Measurements from ENCODE around the gene SBF1.
"Not testable (repeated sequence)": the region's sequence is repeated elsewhere in the genome, so short reads cannot be mapped to it uniquely, and the experiment has no call there.

The SBF1 gene

GRCh38 chr22:50422961-50423815, 51.6 kb downstream of the SBF1 start:
- DNase-seq, result no peak

- no peak for DNase-seq
Observed at GRCh38 chr22:50422046-50422445, 52.8 kb downstream of the SBF1 start.

GRCh38 chr22:50420581-50420980, 54.3 kb downstream of the SBF1 start:
- no peak for DNase-seq

- no peak for DNase-seq
Observed at GRCh38 chr22:50420015-50420414, 54.8 kb downstream of the SBF1 start.

- DNase-seq, result no peak
Observed at GRCh38 chr22:50419116-50419515, 55.7 kb downstream of the SBF1 start.

GRCh38 chr22:50418624-50419023, 56.2 kb downstream of the SBF1 start:
- DNase-seq, result no peak

GRCh38 chr22:50417411-50418210, 57.2 kb downstream of the SBF1 start:
- DNase-seq, result no peak

GRCh38 chr22:50416996-50417395, 57.8 kb downstream of the SBF1 start:
- no peak for DNase-seq

- DNase-seq, result no peak
Observed at GRCh38 chr22:50415426-50415825, 59.4 kb downstream of the SBF1 start.

GRCh38 chr22:50414476-50415248, 60.2 kb downstream of the SBF1 start:
- DNase-seq, result no peak

GRCh38 chr22:50408954-50409353, 65.9 kb downstream of the SBF1 start:
- not testable (repeated sequence) for DNase-seq

GRCh38 chr22:50408311-50408710, 66.5 kb downstream of the SBF1 start:
- no peak for DNase-seq

GRCh38 chr22:50406416-50407170, 68.2 kb downstream of the SBF1 start:
- DNase-seq, result no peak

GRCh38 chr22:50403701-50404101, 71.1 kb downstream of the SBF1 start:
- no peak for DNase-seq

GRCh38 chr22:50401907-50402306, 72.9 kb downstream of the SBF1 start:
- DNase-seq, result no peak

- no peak for DNase-seq
Observed at GRCh38 chr22:50400931-50401330, 73.9 kb downstream of the SBF1 start.

GRCh38 chr22:50400406-50400805, 74.4 kb downstream of the SBF1 start:
- DNase-seq, result no peak

- DNase-seq, result peak; percentile 56
Observed at GRCh38 chr22:50399751-50400331, 75.0 kb downstream of the SBF1 start.

GRCh38 chr22:50398831-50399648, 75.8 kb downstream of the SBF1 start:
- DNase-seq, result no peak

- DNase-seq, result not testable (repeated sequence)
Observed at GRCh38 chr22:50397371-50398060, 77.3 kb downstream of the SBF1 start.
